SJCRH30 (cell line): ENCODE results near the gene CDR2. TPM values are rescaled to one million over a fixed set of nuclear protein-coding genes. Genes with fewer than 3 reads are reported as not detected.
A peak's percentile ranks its signal among the peaks of the same experiment; 100 is the strongest.
"Not testable (repeated sequence)": the region's sequence is repeated elsewhere in the genome, so short reads cannot be mapped to it uniquely, and the experiment has no call there.

ENCODE experiments used
- DNase-seq, 2 experiments: peaks; one replicate each; pipeline ENCODE4 v3.0.0-alpha.2; 2015 to 2020
- H3K27ac ChIP-seq: fragments of 250-450 bp; sonication (Bioruptor Pico); 2 replicates; pipeline ENCODE4 v1.5.1; 2020; ENCODE audit warnings: mild to moderate bottlenecking, moderate library complexity
- H3K27me3 ChIP-seq: fragments of 250-450 bp; sonication (Bioruptor Pico); 2 replicates; pipeline ENCODE4 v1.5.1; 2020; ENCODE audit warnings: mild to moderate bottlenecking, moderate library complexity
- H3K36me3 ChIP-seq: fragments of 250-450 bp; sonication (Bioruptor Pico); 2 replicates; pipeline ENCODE4 v1.5.1; 2020; ENCODE audit warnings: mild to moderate bottlenecking, moderate library complexity
- H3K4me1 ChIP-seq: fragments of 250-450 bp; sonication (Bioruptor Pico); 2 replicates; pipeline ENCODE4 v1.5.1; 2020; ENCODE audit warnings: mild to moderate bottlenecking, moderate library complexity
- H3K4me3 ChIP-seq: fragments of 250-450 bp; sonication (Bioruptor Pico); 2 replicates; pipeline ENCODE4 v1.5.1; 2020; ENCODE audit warnings: mild to moderate bottlenecking, moderate library complexity
- H3K9me3 ChIP-seq: fragments of 250-450 bp; sonication (Bioruptor Pico); replicated peaks from 2 replicates; pipeline ENCODE4 v1.5.1; 2020; ENCODE audit warnings: mild to moderate bottlenecking, moderate library complexity
- total RNA-seq: library from RNA; depleted of rRNA; stranded (reverse); fragments of >200 nt; shearing (Covaris generic); gene quantifications from 2 replicates; pipeline ENCODE4 v1.2.3, GENCODE V29; 2014; rRNA removed

Gene CDR2
- 20.1 and 21.6 TPM in 2 replicates for total RNA-seq

DNA sequence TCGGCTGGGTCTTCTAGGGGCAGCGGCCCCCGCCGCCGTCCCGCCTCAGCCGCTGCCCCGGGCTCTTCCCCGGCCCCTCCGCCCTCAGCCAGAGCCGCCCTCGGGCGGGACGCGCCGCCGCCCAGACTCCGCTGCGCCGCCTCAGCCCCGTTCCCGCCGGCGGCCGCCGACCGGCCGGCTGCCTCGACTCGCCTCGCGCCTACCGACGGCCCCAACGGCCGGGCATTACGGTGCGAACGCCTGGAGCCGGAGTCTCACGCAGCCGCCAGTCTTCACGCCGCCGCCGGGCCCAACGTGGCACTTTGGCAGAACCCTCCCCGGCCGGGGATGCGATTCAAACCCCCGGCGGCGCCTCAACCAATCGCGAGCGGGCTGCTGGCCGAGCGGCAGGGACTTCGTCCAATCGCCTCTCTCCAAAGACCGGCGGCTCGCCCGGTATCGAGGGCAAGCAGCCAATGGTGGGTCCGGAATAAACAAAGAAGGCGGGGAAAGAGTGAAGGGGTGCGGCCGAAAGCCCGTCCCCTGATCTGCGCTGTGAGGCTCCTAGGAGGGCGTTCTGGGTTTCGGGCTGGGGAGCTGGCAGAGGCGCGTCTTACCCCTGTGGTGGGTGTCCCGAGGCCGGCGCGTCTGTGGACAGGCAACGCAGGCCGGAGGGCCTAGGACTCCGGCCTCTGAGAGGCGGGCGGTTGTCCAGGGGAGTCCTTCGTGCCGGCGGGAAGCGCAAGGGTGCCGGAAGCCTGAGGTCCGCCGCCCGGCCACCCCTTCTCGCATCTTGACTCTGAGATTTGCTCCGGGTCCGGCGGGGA, at the start of gene CDR2:
Gene CDR2 (minus strand): TSS at position 309 of the 806 bp plus-strand sequence. CDS start 310 bp downstream, outside the sequence.
- Histone ChIP-seq H3K4me1 (peaks cover 19% of the 10 kb centered on the region), H3K36me3 (no peaks in the 10 kb centered on the region), H3K9me3 (no peaks in the 10 kb centered on the region), H3K27ac (peak within 1 kb of the TSS; percentile 47), H3K4me3 (peak within 1 kb of the TSS; percentile 66), H3K27me3 (no peaks in the 10 kb centered on the region)
- DNase-seq = peak; percentile 97

DNA sequence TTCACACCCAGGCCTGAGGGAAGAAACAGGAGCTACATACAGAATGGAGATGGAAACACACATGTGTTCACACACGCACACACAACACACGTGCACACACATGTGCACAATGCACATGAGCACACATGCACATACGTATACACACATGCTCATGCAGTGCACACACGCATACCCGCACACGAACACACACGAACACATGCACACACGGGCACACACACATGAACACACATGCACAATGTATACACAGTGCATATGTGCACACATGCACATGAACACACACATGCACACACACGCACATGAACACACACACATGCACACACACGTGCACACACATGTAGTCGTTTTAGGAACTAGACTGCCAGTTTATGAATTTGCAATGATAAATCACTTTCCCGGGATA, 49.3 kb upstream of the CDR2 start:
- Histone ChIP-seq H3K4me1 (no peaks in the 10 kb centered on the region), H3K36me3 (no peaks in the 10 kb centered on the region), H3K27ac (no peak overlapping the region), H3K4me3 (no peak overlapping the region), H3K9me3 (no peaks in the 10 kb centered on the region), H3K27me3 (no peaks in the 10 kb centered on the region)
- DNase-seq = no peak

- Histone ChIP-seq H3K36me3 (no peaks in the 10 kb centered on the region), H3K4me3 (no peak overlapping the region), H3K4me1 (no peaks in the 10 kb centered on the region), H3K9me3 (no peaks in the 10 kb centered on the region), H3K27me3 (no peaks in the 10 kb centered on the region), H3K27ac (no peak overlapping the region)
- no peak for DNase-seq
Measured at GRCh38 chr16:22421136-22421535, 46.7 kb upstream of the CDR2 start.

GRCh38 chr16:22420606-22421135, 46.3 kb upstream of the CDR2 start:
- H3K4me1 ChIP-seq = no peaks in the 10 kb centered on the region
- no peak for DNase-seq
- H3K27ac ChIP-seq = no peak overlapping the region
- no peaks in the 10 kb centered on the region for H3K9me3 ChIP-seq
- no peak overlapping the region for H3K4me3 ChIP-seq
- H3K36me3 ChIP-seq = no peaks in the 10 kb centered on the region
- H3K27me3 ChIP-seq = no peaks in the 10 kb centered on the region

- no peaks in the 10 kb centered on the region for H3K4me1 ChIP-seq
- no peaks in the 10 kb centered on the region for H3K36me3 ChIP-seq
- no peak for DNase-seq
- H3K4me3 ChIP-seq = no peak overlapping the region
- H3K9me3 ChIP-seq = no peaks in the 10 kb centered on the region
- H3K27ac ChIP-seq = no peak overlapping the region
- no peaks in the 10 kb centered on the region for H3K27me3 ChIP-seq
Measured at GRCh38 chr16:22419908-22420307, 45.5 kb upstream of the CDR2 start.

GRCh38 chr16:22418826-22419225, 44.4 kb upstream of the CDR2 start:
- no peak for DNase-seq
- H3K9me3 ChIP-seq = no peaks in the 10 kb centered on the region
- no peak overlapping the region for H3K4me3 ChIP-seq
- no peaks in the 10 kb centered on the region for H3K27me3 ChIP-seq
- no peaks in the 10 kb centered on the region for H3K4me1 ChIP-seq
- H3K27ac ChIP-seq = no peak overlapping the region
- no peaks in the 10 kb centered on the region for H3K36me3 ChIP-seq

GRCh38 chr16:22417798-22418197, 43.4 kb upstream of the CDR2 start:
- H3K36me3 ChIP-seq, DNase-seq, H3K27me3 ChIP-seq, H3K4me1 ChIP-seq, H3K9me3 ChIP-seq, H3K27ac ChIP-seq, H3K4me3 ChIP-seq: not testable (repeated sequence)

GRCh38 chr16:22417019-22417418, 42.6 kb upstream of the CDR2 start:
- DNase-seq = no peak
- Histone ChIP-seq H3K4me1 (no peaks in the 10 kb centered on the region), H3K27me3 (no peaks in the 10 kb centered on the region), H3K9me3 (no peaks in the 10 kb centered on the region), H3K27ac (no peak overlapping the region), H3K36me3 (no peaks in the 10 kb centered on the region), H3K4me3 (no peak overlapping the region)

GRCh38 chr16:22413819-22414218, 39.4 kb upstream of the CDR2 start:
- H3K27ac ChIP-seq = no peak overlapping the region
- no peaks in the 10 kb centered on the region; the same call in 1 of the 2 replicates for H3K9me3 ChIP-seq
- H3K27me3 ChIP-seq = no peaks in the 10 kb centered on the region
- no peaks in the 10 kb centered on the region for H3K36me3 ChIP-seq
- DNase-seq = no peak
- H3K4me3 ChIP-seq = no peak overlapping the region
- no peaks in the 10 kb centered on the region for H3K4me1 ChIP-seq

DNA sequence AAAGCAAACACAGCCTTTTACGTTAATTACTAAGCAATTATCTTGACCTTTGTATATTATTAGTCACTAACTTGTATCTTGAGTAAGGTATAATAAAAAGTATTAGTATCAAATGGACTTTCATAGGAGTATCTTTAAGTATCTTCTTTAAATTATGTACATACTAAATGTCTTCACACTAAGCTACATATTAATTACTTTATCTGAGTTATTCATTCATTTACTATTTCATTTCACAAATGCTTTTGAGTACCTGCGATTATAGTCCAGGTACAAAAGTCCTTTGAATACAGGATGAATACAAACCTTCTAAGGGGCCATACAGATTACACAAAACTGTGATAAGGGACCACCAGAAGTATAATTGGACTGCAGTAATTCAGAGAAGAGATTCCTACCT, 33.1 kb upstream of the CDR2 start:
- Histone ChIP-seq H3K4me3 (no peak overlapping the region), H3K9me3 (no peaks in the 10 kb centered on the region; the same call in 1 of the 2 replicates), H3K27me3 (no peaks in the 10 kb centered on the region), H3K36me3 (no peaks in the 10 kb centered on the region), H3K4me1 (no peaks in the 10 kb centered on the region), H3K27ac (no peak overlapping the region)
- DNase-seq = no peak

GRCh38 chr16:22402191-22402590, 27.8 kb upstream of the CDR2 start:
- Histone ChIP-seq H3K4me1 (peaks cover 26% of the 10 kb centered on the region), H3K4me3 (no peak overlapping the region), H3K27ac (no peak overlapping the region), H3K36me3 (no peaks in the 10 kb centered on the region), H3K27me3 (no peaks in the 10 kb centered on the region), H3K9me3 (no peaks in the 10 kb centered on the region)
- no peak for DNase-seq

- no peaks in the 10 kb centered on the region for H3K27me3 ChIP-seq
- peaks cover 35% of the 10 kb centered on the region for H3K4me1 ChIP-seq
- no peak for DNase-seq
- no peaks in the 10 kb centered on the region for H3K36me3 ChIP-seq
- no peaks in the 10 kb centered on the region for H3K9me3 ChIP-seq
- no peak overlapping the region for H3K27ac ChIP-seq
- no peak overlapping the region for H3K4me3 ChIP-seq
Measured at GRCh38 chr16:22400900-22401299, 26.5 kb upstream of the CDR2 start.

- no peak for DNase-seq
- Histone ChIP-seq H3K9me3 (no peaks in the 10 kb centered on the region), H3K4me1 (peaks cover 35% of the 10 kb centered on the region), H3K27ac (peak overlapping the region; percentile 4; the same call in 1 of the 2 replicates), H3K27me3 (no peaks in the 10 kb centered on the region), H3K4me3 (no peak overlapping the region), H3K36me3 (no peaks in the 10 kb centered on the region)
Measured at GRCh38 chr16:22397931-22398330, 23.5 kb upstream of the CDR2 start.

- H3K36me3 ChIP-seq = no peaks in the 10 kb centered on the region
- no peak overlapping the region; the same call in 1 of the 2 replicates for H3K27ac ChIP-seq
- peak; percentile 66 to 68 for DNase-seq
- no peak overlapping the region for H3K4me3 ChIP-seq
- no peaks in the 10 kb centered on the region for H3K9me3 ChIP-seq
- peaks cover 35% of the 10 kb centered on the region for H3K4me1 ChIP-seq
- H3K27me3 ChIP-seq = no peaks in the 10 kb centered on the region
Measured at GRCh38 chr16:22397464-22397863, 23.0 kb upstream of the CDR2 start.

GRCh38 chr16:22395960-22396359, 21.5 kb upstream of the CDR2 start:
- no peak for DNase-seq
- H3K4me1 ChIP-seq = peaks cover 28% of the 10 kb centered on the region
- H3K27ac ChIP-seq = no peak overlapping the region
- H3K36me3 ChIP-seq = no peaks in the 10 kb centered on the region
- H3K27me3 ChIP-seq = no peaks in the 10 kb centered on the region
- H3K9me3 ChIP-seq = no peaks in the 10 kb centered on the region
- H3K4me3 ChIP-seq = no peak overlapping the region

- Histone ChIP-seq H3K4me1 (peaks cover 27% of the 10 kb centered on the region), H3K9me3 (no peaks in the 10 kb centered on the region)
Measured at GRCh38 chr16:22394121-22394520, 19.7 kb upstream of the CDR2 start.

More at GRCh38 chr16:22394121-22394520, 19.7 kb upstream of the CDR2 start:
- Histone ChIP-seq H3K27me3 (no peaks in the 10 kb centered on the region), H3K36me3 (no peaks in the 10 kb centered on the region), H3K4me3 (no peak overlapping the region), H3K27ac (no peak overlapping the region)
- DNase-seq = no peak
